ENCODE measurements around the gene NPBWR2.

GRCh38 chr20:64062596-64063388 is 44.6 kb downstream of the NPBWR2 start, which contains the start of gene TCEA2:
- TF ChIP-seq EZH2 (IDR thresholded peaks at IDR 0.05; ENCODE audit: low read length) (no peak), CTCF (optimal IDR thresholded peaks at IDR 0.05 in 1 of 3, IDR thresholded peaks at IDR 0.05 in 1 of 3, conservative IDR thresholded peaks at IDR 0.05 in 1 of 3; ENCODE audit: extremely low read depth in 1 of 3, insufficient read depth in 2 of 3, low read length in 3 of 3) (no peak)

Measured in keratinocyte (primary cell).